ENCODE measurements around the gene TMEFF2. TPM values are rescaled to one million over a fixed set of nuclear protein-coding genes. Genes with fewer than 3 reads are reported as not detected.
"Not testable (repeated sequence)": the region's sequence is repeated elsewhere in the genome, so short reads cannot be mapped to it uniquely, and the experiment has no call there.

TMEFF2 gene
- total RNA-seq, 1 experiment from 2014 or later = 72.6 TPM

DNA sequence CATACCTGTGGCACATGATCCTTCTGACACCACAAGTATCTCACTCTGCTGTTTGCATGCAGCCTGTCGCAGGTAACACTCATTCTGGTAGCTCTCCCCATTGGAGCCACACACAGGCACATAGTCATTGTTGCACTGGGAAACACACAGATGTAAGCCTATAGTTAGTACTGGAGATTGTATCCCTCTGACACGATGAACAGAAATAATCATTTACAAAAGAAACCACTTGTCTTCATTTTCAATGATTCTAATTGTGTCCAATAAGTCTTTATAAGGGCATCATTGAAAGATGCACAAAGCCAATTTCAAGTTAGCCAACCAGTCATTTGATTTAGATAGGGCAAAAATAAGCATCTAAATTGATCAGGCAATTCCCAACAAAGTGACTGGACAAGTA, 10.4 kb downstream of the TMEFF2 start:
- no peak for DNase-seq (ENCODE audit: low read depth)

DNA sequence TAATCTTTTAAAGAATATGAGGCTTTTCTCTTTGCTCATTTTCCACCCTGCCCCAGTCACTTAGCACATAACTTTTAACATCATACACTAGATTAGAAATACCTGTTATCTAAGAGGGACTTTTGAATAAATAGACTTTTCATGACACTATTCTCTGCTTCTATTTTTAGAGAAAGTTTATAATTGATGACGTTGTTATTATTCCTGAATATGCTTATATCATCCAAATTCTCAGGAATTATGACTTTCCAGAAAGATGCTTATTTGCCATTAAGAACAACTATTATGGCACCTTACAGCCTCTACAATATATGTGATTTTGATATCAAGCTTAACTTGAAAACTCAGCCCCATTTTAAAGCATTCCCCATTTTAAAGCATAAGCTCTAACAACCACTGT, 11.4 kb downstream of the TMEFF2 start:
- no peak for DNase-seq (ENCODE audit: low read depth)

DNA sequence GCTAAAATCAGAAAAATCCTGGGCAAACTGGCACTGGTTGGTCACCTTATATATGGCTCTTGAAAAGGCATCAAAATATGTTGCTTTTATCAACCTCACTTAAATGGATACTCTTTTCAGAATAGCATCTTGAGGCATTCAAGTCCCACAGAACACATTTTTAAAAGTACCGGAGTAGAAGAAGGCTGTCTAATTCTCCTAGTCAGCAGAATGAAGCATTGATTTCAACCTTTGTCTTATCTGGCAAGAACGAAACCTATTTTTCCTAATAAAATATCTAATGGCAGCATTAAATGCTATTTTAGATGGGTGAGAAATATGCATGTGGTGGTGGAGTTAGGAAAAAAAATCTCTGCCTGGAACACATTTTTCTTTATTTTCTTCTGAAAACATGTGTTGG, 27.8 kb downstream of the TMEFF2 start:
- no peak for DNase-seq (ENCODE audit: low read depth)

DNA sequence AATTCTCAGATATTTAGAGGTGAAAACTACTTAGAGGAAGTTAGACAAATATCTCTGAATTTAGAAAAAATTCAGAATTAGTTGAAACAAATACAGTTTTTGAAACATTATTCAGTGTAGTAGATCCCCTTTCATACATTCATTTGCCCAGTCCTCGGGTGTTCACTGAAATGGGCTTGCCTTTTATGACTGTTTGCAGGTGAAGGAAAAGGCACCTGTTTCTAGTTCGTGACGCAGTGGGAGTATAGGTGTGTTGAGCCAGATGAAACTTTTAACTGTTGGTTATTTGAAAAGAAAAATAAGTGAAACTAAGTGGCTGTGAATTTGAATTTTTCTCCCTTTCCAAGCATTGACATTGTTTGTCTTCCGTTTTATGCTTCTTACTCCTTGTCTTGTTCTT, 28.9 kb downstream of the TMEFF2 start:
- DNase-seq (ENCODE audit: low read depth) = no peak

DNA sequence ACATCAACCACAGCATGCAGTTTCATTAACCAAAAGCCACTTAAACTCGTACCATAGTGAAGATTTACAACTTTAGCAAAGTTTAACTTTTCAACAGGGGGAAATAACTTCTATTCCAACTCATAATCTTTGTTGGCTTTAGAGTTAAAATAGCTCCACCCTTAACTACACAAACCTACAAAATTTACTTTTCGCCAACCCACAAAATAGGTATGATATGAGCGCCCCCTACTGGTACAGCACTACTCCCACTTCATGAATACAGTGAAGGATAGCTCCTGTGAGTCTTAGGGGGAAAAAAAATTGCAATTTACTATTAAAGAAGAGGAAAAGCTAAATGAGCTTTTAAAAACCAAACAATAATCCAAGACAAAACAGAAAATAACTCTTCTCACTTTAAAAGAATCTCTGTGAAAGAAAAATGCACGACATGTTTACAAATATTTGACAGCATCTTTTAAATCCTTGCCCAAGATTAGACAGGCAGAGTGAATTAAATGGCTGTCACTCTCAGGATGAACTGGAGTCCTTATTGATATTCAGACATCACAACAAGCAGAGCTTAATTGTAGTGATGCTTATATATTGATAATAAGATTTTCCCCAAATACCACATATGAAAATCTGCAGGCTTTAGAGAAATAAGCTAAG, 32.2 kb downstream of the TMEFF2 start:
- peak; percentile 84 for DNase-seq (ENCODE audit: low read depth)

DNA sequence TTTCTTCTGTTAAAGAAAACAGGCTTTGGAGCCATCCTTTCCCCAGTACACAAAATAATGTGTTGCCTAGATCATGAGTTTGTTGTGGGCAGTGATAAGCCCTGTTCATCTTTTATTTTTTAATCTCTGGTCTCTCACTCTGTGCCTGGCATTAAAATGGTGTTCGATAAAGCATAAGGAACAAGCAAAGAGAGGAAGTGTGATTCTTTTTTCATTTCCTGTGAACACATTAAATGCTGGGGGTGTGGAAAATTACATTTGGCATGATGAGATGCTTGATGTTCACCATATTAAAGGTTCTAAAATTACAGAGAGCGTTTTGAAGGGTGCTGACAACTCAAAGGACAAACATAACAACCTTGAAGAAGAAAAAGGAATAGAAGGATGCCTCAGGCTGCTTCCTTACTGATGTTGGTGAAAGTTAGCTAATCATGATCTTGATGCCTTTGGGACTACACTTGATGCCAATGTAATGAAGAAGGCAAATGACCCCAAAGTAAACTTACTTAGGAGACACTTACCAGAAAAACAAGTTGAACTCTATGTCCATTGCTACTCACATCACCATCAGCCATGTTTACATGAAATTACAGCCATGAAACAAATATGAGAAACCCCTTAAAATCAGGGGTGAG, 33.0 kb downstream of the TMEFF2 start:
- no peak for DNase-seq (ENCODE audit: low read depth)

DNA sequence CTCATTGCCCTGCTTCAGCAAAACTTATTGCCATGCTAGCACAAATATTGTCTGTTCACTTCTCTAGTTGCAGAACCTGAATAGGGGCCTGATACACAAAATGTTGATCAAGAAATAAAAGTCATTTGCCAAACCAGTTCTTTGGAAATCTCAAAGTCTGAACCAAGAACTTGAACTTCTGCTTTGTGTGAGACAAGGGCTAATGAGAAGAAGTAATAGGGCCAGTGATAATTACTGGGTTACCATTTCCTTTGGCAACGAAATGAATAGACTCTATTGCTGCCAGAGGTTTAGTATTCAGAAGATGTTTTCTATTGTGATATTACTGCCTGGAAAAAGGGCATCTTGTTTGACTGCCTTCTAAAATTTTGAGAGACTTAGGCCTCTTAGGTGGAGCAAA, 35.0 kb downstream of the TMEFF2 start:
- no peak for DNase-seq (ENCODE audit: low read depth)

DNA sequence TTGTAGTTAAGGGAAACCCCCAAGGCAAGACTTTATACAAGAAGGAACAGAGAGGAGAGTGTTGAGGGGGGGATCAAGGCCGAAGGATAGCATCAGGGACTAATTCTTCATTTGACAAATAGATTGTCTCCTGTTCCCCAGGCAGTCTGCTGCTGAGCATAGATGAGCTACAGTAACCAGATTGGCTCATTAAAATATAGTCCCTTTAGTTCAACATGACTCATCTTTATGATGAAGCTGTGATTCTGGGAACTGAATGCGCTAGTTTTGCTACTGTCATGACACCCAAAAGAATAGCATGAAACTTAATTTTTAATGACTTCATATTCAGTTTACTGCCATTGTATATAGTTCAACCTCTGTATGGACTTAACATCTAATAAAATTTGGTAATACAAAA, 35.5 kb downstream of the TMEFF2 start:
- no peak for DNase-seq (ENCODE audit: low read depth)

DNA sequence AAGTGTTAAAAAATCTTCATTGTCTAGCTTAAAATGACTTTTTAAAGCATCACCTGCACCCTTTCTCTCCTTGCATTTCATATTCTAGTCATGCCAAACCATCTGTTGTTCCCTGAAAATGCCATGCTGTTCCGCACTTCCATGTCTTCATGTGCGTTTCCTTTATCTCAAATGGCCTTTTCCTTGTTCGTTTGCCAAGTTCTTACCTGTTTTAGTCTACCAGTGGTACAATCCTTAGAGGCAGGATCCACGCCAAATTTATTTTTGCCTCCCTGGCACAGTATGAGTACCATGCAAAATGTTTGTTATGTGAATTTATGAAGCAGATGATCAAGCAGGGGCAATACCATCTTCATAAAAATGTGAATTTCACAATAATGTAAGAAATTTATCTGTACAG, 37.0 kb downstream of the TMEFF2 start:
- no peak for DNase-seq (ENCODE audit: low read depth)

DNA sequence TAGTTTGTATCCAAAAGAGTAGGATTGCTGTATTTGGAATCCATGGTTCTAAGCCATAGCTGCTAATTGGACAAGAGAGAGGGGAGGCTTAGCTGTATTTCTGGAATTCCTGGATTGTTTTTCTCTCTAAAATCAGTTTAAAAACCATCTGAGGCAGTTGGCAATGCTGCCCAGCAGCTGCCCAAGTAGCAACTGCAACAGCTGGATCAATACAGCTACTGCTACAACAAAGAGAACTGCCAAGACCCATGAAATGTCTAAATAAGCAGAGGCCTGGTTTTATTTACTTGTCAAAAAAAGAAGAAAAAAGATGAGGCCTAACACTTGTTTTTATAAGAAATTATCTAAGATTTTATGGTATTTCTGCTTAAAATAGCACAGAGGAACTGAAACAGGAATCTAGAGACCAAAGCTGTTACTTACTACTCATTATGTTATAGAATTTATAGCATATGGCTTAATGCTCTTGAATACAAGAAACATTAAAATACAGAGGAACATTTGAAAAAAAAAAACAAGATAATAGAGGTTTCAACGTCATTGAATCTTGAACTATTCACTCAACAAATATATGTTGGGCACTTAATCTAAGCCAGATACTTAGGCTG, 39.1 kb downstream of the TMEFF2 start:
- DNase-seq (ENCODE audit: low read depth) = peak; percentile 97

DNA sequence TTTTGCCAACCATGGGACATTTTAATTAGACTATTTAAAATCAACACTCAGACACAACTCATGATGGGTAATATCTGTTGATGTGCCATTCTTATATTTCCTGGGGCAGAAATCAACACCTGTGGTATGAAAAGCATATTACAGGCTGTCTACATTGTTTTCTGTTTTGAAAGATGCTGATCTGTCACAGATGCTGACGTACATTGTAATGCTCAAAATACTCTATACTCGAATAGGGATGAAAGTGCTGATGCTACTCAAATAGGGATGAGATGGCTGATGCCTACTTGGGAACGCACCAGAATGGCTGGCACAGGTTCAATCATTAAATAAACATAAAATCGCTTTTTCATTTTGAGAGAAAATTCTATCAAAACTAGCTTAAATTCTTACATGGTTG, 41.2 kb downstream of the TMEFF2 start:
- no peak for DNase-seq (ENCODE audit: low read depth)

DNA sequence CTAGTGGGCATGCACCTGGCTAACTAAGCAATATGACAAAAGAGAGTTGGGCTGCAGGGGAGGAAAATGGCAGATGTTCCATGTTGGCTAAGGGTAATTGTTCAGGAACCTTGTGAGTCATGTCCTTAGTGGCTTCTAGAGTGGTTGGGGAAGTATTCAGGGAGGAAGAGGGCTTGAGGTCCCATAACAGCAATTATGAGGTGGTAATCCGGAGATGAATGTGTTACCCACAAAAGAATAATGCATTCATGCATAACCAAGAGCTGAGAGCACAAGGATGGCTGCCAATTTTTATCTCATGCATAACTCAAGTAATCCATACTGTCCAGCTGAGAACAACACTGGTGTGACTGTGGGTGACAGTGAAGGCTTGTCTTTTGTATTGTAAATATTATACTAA, 42.9 kb downstream of the TMEFF2 start:
- DNase-seq (ENCODE audit: low read depth) = peak; percentile 98

DNA sequence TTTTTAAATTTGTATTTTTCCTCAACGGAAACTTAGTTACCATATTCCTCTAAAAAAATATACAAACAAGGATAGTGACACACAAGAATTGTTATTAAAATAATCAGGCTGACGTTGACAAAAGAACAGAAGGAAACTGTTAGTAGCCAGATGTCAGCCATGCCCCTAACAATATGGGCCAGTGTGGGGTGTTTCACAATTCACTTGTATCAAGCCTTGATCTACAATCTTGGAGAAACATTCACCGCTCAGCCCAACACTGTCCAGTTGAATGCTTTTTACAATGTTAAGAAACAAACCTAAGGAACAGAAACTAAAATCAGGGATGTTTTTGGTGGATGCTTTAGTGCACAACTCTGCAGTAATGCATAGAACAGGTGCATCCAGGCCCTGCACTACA, 44.6 kb downstream of the TMEFF2 start:
- DNase-seq (ENCODE audit: low read depth) = no peak

DNA sequence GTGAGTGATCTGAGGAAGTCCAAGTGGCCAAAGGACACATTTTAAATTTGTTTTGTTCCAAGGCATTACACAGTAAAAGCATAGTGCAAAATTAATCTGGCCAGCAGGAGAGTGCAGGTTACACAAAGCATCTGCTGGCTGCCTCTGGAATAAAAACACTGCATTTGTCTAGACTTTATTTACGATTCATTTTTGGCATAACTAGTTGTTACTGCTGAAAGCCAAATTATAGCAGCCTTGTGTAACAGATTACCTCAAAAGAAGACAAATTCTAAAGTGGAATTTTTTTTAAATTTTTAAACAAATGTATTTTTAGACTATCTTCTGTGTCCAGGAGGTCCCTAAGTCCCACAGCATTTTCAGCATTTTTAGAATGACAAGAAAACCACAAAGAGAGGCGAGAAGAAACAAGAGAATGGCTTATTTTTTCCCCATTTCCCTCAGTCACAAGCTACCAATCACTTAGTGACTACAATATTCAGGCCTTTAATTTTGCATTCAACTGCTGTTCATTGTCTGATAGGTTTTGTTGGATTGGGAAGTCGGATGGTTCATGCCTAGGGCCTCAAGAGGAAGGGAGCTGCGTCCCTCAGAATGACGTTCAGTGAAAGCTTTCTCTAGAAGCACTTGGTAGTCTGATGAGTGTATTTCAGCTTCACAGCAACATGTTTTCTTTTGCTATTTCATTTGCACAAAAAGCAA, 46.0 kb downstream of the TMEFF2 start:
- DNase-seq (ENCODE audit: low read depth) = peak; percentile 71

DNA sequence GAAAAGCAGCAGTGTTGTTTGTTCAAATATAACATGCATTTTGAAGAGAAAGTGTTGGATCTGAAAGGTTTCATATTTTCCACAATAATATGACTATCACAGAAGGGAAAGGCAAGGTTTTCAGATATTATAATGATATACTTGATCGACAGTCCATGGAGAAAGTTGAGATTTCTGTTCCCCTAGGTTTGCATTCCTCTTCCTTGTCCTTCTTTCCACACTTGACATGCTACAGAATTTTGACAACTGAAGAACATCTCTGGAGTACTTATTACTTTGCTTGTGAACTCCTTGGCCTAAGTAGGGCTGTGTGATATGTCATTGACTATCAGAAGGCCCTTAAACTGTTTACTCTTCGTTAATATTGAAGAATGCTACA, 46.5 kb downstream of the TMEFF2 start:
- DNase-seq (ENCODE audit: low read depth) = no peak

DNA sequence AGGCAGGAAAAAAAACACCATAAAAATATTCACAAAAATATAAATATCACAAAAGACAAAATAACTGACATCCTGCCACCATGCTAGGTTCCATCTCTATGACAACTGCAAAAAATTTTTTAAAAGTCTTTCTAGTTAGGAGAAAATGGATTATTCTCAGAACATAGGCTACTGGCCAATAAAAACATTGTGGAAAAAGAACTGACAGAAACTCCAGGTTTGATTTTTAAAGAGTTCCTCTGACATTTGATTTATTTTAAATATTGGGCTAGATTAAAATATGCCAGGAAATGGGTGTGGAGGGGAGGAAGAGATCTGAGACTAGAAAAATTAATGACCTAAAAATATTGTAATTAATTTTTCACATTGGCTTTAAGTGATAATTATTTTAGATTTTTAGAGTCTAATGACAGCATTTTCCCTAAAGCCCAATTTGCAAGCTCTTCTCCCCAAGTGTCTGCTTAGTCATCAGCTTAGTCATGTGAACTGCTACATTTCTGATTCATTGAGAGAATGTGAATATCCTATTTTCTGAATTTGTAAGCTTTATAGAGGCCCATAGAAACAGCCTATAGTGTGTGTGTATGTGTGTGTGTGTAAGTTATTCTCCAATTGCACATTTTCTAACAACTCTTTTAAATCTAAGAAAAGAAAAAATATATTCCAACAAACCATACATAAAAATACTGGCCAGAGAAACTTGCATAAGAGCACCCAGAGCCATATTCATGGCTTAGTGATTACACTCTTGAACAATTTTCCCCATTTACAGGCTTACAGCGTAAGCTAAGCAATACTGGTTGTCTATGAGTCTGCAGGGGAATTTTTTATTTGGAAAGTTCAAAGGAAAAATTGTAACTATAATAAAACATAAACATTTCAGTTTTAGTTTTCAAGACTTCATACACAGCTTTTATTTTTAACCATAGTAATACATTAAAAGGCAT, 48.4 kb downstream of the TMEFF2 start:
- peak; percentile 92 for DNase-seq (ENCODE audit: low read depth)

DNA sequence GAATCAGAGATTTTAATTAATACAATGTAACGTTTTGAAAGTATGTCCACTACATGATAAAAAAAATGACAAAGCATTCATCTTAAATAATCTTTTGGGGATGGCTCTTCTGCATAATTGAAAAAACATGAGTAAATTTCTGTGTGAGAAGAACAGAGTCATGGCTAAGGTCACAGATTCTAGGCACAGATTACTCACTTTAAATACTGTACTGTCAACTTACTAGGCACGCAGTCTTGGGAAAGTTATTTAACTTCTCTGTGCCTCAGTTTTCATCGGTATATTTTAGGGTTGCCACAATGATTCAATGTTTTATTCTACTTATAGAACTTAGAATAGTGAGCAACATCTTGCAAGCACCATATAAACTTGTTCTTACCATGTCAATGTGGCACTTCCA, 49.2 kb downstream of the TMEFF2 start:
- DNase-seq (ENCODE audit: low read depth) = peak; percentile 35

DNA sequence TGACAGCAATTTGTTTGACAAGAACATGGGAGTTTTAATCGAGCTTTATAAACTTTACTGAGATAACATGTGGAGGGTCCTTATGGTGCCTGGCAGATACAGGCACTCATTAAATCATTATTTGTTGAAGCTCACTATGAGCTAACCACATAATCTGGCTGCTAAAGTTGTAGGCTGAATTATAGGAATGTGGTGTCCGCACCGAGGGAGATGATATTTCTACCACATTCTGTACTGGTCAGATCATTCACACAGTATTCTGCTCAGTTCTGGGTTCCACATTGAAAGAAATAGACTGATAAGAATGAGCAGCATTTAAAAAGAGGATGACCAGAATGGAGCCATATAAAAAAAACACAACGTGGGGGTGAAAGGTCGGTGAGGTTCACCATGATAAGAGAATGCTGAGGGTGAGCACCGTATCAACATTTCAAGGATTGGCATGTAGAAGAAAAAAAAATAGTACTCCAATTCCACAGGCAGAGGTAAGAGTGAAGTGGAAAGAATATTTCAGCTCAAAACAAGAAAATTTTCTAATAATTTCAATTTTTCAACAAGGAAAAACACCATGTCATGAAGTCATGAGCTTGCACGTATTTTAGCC, 54.4 kb downstream of the TMEFF2 start:
- DNase-seq (ENCODE audit: low read depth) = no peak

DNA sequence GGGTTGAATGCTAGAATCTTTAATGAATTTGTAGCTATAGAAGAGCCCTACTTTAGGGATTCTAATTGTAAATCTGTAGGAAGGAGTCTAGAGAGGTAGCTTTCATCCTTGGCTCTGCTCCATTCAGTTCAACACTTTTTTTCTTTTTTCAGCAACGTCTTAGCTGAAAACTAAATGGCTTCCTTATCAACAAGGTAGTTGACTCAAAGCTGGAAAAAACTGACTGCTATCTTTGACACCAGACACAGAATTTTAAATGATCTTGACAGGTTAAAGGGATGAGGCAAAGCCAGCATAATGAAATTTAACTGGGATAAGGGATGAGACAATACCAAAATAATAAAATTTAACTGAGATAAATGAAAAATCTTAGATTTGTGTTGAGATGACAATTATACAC, 54.9 kb downstream of the TMEFF2 start:
- DNase-seq (ENCODE audit: low read depth) = no peak

DNA sequence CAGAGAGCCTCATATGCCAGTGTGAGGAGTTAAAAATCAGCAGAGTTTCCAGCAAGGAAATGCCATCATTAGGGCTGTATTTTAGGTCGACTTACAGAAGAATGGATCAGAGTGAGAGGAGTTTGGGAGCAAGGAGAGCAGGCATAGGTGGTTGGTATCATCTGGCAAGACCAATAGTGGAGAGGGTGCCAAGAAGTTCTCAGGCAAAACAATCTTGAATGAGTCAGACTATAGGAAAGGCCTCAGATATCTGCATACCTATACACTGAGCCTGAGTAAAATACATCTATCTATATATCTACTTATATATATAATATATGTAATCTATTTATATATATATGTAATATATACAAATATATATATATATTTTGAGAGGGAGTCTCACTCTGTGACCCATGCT, 57.3 kb downstream of the TMEFF2 start:
- no peak for DNase-seq (ENCODE audit: low read depth)

DNA sequence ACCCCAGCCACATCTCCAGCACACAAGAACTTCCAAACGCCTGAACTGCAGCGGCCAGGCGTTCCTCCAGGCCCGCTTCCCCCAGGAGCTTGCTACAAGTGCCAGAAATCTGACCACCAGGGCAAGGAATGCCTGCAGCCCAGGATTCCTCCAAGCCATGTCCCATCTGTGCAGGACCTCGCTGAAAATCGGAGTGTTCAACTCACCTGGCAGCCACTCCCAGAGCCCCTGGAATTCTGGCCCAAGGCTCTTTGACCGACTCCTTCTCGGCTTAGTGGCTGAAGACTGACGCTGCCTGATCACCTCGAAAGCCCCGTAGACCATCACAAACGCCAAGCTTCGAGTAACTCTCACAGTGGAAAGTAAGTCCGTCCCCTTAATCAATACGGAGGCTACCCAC, 62.1 kb downstream of the TMEFF2 start:
- DNase-seq (ENCODE audit: low read depth) = not testable (repeated sequence)

All from LHCN-M2 (cell line).